Uterine smooth muscle cell (primary cell): Measurements from ENCODE around the gene ACSS3. TPM values are rescaled to one million over a fixed set of nuclear protein-coding genes. Genes with fewer than 3 reads are reported as not detected.

Source experiments
- total RNA-seq: library from RNA; depleted of rRNA; stranded (reverse); fragments of >200 nt; gene quantifications from 2 replicates; pipeline ENCODE4 v1.2.3, GENCODE V29; 2014

ACSS3 gene
- 9.5 and 16.2 TPM in 2 replicates for total RNA-seq

GRCh38 chr12:81077686-81078441 is at the start of gene ACSS3:
Gene ACSS3 (plus strand): TSS chr12:81078079. CDS start chr12:81078121, 42 bp downstream.

Other genes starting within 250 kb of the ACSS3 start
- 3.1 and 3.9 TPM in 2 replicates for gene LIN7A, start 140.1 kb upstream of the ACSS3 start, total RNA-seq